HG03520 (cell line): Measurements from ENCODE around the gene SPEM3.

Source experiments
- ATAC-seq: cut with Tn5 transposase; IDR thresholded peaks from one replicate; pipeline ENCODE4 v1.9.1; 2021; ENCODE audit warnings: mild to moderate bottlenecking, moderate library complexity; ENCODE audit not compliant: unreplicated experiment

The SPEM3 gene

DNA sequence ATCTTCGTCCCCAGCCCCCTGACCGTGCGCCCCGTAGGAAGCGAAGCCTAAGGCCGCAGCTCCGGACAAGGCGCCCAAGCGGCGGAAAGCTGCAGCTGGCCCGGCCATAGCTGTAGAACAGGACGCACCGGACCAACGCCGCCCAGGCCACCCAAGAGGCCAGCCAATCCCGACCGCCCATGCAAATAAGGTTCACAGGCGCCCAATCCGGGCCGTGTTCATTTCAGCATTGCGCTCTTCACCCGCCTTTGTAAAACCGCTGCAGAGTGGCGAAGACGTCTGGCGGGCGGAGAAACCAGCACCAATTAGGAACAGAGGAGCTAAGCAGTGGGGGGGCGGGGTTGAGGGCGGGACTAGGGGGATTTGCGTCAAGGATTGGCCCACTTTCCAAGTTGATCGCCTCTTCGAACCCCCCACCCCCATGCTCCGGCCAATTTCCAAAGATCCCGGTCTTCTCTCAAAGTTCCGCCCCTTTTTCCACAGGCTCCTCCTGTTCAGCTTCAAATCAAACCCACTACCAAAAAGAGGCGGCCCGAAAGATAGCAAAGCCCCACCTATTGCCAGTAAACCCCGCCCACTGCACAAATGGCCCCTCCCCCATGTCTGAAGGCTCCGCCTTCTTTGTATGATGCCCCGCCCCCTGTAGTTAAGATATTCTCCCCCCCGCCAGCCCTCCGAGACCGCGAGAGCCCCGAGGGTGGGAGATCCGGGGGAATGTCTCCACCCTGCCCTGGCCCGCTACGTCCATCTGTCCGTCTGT lies 24.5 kb upstream of the SPEM3 start, which contains the start of gene TMEM256:
Gene TMEM256 (minus strand): TSS at position 121 of the 760 bp plus-strand sequence. CDS start 13 bp downstream, at position 108.
- ATAC-seq, result peak; percentile 87

DNA sequence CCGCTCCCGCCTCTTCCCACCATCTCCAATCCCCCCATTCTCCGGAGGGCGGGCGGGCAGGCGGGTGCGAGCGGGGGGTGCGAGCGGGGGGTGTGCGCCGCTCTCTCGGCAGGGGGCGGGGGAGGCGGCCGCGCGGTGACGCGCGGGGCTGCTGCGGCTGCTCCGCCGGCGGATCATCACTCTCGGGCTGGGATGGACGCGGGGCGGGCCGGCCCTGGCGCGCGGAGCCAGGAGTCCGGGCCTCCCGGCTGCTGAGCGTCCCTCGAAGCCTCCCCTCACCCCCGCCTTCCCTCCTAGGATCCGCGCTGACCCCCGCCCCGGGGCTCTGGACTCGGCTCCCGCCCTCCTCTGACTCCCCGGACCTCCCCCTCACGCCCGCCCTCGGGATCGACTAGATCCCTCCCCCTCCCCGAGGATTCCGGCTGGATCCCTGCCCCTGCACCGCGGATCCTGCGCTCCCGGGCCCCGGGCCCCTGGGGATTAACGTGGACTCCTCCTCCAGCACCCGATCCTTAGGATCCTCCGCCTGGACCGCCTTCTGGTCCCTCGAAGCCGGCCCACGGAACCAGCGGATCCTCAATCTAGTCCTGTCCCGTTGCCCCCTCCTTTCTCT lies 23.8 kb upstream of the SPEM3 start:
- no peak for ATAC-seq

DNA sequence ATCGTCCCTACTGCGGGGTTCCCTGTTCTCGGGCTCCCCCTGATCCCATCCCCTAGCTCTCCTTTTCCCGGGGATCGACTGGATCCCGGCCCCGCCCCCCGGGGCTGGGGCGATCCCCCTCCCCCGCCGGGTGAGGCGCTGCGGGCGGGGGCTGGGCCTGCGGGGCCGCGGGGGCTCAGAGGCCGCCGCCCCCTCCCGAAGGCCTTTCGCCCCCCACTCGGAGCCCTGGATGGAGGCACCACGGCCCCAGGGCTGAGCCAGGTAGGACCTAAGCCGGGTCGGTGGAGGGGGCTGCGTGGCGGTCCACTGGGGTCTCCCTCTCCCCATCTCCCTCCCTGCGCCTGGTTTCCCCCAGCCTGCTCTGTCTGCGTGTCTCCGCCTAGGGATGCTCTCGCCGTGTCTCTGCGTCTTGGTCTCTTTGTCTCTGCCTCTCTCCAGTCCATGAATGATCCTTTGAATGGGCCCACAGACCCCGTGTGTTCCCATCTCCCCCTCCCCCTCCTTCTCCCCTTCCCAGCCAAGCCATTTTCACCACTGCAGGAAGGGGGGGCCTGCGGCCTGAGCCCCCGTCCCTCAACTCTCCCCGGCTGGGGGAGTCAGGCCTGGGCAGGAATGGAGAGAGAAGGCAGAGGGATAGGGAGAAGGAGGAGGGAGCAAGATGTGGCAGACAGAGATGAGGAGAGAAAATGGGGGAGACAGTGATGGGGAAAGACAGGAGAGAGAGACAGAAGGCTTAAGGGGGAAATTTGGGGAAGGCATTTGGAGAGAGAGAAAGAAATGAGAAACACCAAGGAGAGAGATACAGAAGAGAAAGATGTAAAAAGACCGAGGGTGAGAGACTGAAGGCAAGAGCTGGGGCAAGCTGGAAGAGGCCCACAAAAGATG lies 23.1 kb upstream of the SPEM3 start:
- no peak for ATAC-seq

DNA sequence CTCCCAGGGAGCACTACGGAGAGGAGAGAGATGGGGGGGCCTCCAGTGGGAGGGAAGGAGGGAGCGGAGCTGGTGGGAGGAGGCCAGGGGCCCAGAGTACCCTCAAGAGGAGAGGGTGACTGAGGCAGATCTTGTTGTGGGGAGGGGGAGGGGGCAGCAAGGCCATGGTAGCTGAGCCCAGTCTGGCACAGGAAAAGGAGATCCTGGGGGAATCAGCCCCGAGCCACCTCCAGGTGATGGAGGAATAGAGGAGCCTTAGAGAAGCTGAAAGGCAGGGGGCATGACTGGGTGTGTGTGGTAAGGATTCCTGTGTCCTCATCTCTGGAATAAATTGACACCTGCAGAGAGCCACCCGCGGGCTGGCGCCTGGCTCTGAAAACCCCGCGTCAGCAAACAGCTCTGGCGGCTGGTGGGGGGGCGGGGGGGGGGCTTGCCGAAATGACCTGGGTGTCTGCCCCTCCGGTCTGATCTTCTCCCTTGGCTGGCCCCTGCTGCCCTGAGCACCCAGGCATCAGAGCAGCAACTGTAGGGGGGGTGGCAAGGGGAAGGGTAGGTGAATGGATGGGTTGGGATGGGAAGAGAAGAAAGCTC lies 22.3 kb upstream of the SPEM3 start:
- no peak for ATAC-seq

DNA sequence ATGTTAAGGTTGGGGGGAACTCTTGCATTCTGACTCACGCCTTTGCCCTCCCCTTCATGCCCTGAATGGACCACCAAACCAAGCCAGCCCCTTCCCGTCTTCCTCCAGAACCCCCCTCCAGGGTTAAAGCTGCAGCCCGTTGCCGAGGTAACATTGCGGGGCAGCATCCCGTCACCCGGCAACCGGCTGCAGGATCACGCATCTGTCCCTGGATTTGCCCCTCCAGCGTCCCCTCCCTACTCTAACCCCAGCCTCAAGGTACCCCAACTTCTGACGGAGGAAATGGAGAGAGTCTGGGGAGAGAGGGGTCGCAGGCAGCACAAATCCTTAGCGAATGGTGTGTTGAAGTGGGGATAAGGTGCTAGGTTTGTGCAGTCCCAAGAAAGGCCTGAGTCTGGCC lies 21.6 kb upstream of the SPEM3 start:
- ATAC-seq, result no peak

DNA sequence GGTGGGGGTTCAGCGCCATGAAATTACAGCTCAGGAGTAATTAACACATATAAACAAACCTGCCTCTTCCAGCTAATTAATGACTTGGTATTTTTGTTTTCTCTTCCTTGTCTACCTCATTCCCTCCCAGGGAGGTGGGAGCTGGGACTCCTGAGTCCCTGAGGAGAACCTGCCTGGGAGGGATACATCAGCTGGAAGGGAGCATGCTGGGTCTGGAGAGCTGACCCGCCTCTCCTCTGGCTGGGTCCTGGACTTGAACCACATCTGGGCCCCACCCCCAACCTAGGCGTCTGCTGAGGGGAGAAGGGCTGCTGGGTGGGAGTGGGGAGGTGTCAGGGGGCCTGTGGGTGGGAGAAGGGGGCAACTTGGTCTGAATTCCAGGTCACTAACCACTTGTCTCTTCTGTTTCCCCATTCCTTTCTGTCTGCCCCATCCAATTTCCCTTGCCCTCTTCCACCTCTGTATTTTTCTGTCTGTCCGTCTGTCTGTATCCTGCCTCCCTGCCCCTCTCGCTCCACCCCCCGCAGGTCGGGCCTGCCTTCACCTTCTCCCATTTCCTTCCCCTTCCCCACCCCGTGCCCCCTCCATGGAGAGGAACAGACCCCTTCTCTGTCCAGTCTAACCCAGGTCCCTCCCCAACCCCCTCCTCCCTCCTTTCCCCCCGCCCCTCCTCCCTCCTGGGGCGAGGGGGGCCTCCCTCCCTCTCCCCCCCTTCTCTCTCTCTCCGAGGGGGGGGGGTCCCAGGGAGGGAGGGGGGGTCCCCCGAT lies 21.0 kb upstream of the SPEM3 start, which contains the start of gene NLGN2:
Gene NLGN2 (plus strand): TSS at position 361 of the 767 bp plus-strand sequence. CDS start 411 bp downstream, outside the sequence.
- ATAC-seq, result no peak

DNA sequence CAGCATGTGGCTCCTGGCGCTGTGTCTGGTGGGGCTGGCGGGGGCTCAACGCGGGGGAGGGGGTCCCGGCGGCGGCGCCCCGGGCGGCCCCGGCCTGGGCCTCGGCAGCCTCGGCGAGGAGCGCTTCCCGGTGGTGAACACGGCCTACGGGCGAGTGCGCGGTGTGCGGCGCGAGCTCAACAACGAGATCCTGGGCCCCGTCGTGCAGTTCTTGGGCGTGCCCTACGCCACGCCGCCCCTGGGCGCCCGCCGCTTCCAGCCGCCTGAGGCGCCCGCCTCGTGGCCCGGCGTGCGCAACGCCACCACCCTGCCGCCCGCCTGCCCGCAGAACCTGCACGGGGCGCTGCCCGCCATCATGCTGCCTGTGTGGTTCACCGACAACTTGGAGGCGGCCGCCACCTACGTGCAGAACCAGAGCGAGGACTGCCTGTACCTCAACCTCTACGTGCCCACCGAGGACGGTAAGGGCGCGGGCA lies 20.4 kb upstream of the SPEM3 start:
- no peak for ATAC-seq

DNA sequence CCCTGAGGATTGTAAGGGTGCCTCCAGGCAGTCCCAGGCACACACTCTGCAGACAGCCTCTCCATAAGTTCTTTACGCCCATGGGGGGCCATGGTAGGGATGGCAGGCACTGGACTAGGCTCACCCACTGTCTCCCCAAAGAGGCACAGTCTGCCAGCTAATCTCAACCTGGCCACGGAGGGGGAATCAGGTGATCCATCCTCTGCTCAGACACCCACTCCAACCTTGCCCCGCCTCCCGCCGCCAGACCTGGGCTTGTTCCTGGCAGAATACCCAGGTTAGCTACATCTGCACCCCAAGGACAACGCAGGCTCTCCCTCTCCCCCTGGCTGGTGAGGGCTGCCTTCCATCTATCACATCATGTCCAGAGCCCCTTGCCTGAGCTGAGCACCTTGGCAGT lies 19.8 kb upstream of the SPEM3 start:
- no peak for ATAC-seq

DNA sequence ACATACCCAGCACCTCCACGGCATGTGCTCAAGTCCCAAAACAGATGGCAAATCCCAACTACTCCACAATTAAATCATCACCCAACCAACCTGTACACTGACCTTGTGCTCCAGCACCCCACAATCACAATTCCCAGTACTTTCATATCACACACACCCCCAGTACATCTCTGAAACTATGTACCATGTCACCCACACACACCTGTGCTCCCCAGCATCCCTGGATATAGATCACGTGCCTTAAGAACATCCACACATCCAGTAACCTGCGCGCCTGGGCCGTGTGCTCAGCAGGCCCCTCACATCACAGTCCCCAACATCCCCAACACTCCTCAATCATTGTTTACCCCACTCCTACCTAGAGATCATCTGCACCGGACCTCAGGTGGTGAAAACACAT lies 18.9 kb upstream of the SPEM3 start:
- no peak for ATAC-seq

DNA sequence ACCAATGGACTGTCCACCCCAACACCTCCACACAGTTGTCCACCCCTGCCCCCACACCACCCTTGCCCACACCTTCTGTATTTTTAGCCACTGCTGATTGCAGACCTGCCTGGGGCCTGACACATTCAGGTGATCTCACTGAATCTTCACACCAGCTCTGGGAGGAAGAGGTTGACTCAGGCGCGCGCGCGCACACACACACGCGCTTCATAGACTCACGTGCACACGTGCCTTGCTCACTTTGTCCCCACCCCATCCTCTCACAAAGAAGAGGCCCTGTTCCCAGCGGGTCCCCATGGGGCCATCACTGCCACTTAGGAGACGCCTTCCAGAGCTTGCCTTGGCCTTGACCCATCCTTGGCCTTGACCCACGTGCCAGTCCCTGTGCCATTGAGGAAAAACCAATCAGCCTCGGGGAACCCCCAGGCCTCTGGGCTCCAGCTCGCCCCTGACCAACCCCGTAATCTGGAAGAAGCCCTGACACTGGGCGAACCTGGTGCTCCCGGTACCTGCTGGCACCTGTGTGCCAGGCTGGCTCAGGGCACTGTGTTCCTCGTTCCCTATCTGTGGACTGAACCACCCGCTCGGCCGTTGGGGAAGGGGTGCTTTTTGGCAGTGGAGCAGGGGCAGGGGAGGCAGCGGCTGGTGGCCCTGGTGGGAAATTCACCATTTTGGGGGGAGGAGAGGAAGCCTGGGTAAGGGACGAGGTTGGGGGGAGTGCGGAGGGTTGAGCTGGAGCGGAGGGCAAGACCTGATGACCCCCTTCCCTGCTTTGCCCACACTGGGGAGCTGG lies 17.8 kb upstream of the SPEM3 start:
- ATAC-seq, result no peak

DNA sequence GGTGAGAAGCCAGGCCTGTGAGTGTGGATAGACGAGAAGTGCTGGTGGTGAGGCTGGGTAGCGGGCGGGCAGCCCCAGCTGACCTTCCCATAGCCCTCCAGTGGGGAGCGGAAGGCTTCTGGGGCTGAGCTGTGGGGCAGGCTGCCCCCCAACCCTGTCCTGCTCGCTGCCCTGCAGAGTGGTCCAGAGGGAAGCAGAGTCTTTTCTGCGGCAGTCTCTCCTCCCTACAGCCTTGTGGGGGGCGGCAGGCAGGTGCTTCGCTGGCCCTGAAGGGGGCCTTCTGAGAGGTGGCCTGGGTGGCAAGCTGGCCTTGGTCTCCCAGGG lies 17.3 kb upstream of the SPEM3 start:
- ATAC-seq, result no peak

DNA sequence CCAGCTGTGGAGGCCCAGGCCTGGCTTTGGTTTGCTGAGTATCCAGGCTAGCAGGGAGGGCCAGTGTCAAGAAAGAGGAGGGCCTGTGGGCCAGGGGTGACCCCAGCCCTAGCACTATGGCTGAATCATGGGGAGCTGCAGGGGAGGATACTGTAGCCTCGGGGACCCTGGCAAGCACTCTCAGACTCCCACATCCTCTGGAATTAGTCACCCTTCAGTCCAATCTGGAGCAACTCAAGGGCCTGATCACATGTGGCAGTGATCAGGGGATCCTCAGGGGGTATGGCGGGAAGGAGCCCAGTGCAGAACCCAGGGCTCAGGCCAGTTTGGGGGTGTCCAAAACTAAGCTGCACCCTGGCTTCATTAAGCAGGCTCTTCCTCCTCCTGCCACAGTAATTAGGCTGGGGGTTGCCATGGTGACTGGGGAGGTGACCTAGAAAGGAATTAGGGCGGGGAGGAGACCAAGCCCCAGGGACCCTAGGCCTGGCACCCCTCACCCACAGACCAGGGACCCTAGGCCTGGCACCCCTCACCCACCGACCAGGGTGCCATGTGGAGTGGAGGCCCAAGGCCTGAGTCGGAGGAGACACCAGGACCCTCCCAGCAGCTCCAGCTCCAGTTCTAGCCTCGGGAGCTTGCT lies 15.2 kb upstream of the SPEM3 start:
- no peak for ATAC-seq

DNA sequence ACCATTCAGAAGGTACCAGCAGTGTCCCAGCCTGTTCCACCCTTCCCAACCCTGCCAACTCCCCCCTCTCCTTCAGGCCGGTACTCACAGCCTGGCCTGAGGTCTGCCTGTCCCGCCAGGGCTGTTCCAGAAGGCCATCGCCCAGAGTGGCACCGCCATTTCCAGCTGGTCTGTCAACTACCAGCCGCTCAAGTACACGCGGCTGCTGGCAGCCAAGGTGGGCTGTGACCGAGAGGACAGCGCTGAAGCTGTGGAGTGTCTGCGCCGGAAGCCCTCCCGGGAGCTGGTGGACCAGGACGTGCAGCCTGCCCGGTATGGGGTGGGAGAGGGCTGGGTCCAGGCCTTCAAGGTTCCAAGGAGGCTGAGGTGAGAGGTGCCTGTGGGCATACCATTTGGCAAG lies 13.8 kb upstream of the SPEM3 start:
- no peak for ATAC-seq

DNA sequence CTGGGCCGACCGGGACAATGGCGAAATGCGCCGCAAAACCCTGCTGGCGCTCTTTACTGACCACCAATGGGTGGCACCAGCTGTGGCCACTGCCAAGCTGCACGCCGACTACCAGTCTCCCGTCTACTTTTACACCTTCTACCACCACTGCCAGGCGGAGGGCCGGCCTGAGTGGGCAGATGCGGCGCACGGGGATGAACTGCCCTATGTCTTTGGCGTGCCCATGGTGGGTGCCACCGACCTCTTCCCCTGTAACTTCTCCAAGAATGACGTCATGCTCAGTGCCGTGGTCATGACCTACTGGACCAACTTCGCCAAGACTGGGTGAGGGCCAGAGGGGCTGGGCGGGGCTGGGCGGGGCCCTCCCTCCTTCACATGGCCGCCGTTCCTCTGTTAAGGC lies 12.9 kb upstream of the SPEM3 start:
- ATAC-seq, result no peak

DNA sequence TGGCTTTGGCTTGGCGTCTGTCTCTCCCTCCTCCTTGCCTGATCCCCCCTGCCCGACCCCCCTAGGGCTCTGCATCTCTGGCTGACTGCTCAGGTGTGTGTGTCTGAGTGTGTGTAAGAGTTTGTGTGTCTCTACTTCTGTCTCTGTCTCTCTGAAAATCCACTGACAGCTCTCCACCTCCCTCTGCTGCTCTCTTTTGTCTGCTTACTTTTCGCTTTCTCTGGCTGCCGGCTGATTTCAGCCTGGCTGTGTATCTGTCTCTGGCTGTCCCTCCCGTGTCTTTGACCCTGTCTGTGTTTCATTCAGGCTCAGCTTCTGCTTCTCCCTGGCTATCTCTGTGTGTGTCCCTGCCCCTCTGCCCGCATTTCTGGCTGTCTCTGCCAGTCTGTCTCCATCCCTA lies 12.3 kb upstream of the SPEM3 start:
- ATAC-seq, result no peak

DNA sequence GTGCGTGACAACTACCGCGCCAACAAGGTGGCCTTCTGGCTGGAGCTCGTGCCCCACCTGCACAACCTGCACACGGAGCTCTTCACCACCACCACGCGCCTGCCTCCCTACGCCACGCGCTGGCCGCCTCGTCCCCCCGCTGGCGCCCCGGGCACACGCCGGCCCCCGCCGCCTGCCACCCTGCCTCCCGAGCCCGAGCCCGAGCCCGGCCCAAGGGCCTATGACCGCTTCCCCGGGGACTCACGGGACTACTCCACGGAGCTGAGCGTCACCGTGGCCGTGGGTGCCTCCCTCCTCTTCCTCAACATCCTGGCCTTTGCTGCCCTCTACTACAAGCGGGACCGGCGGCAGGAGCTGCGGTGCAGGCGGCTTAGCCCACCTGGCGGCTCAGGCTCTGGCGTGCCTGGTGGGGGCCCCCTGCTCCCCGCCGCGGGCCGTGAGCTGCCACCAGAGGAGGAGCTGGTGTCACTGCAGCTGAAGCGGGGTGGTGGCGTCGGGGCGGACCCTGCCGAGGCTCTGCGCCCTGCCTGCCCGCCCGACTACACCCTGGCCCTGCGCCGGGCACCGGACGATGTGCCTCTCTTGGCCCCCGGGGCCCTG lies 11.5 kb upstream of the SPEM3 start:
- ATAC-seq, result no peak

DNA sequence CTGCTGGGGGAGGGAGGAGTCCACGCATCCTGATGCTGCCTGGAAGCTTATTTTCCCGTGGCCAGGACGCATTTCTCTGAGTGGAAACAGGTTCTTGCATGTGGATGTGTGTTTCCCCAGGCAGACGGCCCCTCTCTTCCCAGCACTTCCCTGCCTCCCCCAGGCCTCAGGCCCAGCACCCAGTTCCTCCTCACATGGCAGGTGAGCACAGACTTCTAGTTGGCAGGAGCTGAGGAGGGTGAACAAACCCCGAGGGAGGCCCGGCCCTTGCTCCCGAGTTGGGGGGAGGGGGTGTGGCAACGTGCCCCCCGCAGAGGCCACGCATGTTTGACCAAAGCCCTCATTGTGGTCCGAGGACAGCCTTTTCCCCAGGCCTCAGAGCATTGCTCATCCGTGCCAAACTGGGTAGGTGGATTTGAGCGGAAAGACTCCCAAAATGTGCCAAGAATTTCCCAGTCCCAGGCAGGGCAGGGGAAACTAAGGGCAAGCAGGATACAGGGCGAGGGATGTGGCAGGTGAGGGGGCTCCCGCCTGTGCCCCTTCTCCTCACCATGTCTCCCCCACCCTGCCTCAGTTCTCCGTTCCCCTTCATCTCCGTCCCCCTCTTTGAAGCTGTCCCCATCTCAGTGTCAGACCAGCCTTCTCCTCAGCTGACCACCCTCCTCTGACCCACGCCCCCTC lies 10.0 kb upstream of the SPEM3 start:
- ATAC-seq, result no peak
